ENCODE results near the gene SLC31A2.

SLC31A2 gene

GRCh38 chr9:113148372-113148705 lies 2.5 kb upstream of the SLC31A2 start:
- TF ChIP-seq POLR2AphosphoS5 (IDR thresholded peaks at IDR 0.05; ENCODE audit: low read depth, low read length) (no peak), FOXP2 (optimal IDR thresholded peaks at IDR 0.05; ENCODE audit: borderline replicate concordance, extremely low read depth, extremely low read length, insufficient read depth) (no peak), SIN3A (IDR thresholded peaks at IDR 0.05; ENCODE audit: borderline replicate concordance, insufficient read depth, low read length) (no peak), TAF1 (IDR thresholded peaks at IDR 0.05; ENCODE audit: borderline replicate concordance, insufficient read depth, low read length) (no peak)
- TF ChIP-seq, protein P1, sequence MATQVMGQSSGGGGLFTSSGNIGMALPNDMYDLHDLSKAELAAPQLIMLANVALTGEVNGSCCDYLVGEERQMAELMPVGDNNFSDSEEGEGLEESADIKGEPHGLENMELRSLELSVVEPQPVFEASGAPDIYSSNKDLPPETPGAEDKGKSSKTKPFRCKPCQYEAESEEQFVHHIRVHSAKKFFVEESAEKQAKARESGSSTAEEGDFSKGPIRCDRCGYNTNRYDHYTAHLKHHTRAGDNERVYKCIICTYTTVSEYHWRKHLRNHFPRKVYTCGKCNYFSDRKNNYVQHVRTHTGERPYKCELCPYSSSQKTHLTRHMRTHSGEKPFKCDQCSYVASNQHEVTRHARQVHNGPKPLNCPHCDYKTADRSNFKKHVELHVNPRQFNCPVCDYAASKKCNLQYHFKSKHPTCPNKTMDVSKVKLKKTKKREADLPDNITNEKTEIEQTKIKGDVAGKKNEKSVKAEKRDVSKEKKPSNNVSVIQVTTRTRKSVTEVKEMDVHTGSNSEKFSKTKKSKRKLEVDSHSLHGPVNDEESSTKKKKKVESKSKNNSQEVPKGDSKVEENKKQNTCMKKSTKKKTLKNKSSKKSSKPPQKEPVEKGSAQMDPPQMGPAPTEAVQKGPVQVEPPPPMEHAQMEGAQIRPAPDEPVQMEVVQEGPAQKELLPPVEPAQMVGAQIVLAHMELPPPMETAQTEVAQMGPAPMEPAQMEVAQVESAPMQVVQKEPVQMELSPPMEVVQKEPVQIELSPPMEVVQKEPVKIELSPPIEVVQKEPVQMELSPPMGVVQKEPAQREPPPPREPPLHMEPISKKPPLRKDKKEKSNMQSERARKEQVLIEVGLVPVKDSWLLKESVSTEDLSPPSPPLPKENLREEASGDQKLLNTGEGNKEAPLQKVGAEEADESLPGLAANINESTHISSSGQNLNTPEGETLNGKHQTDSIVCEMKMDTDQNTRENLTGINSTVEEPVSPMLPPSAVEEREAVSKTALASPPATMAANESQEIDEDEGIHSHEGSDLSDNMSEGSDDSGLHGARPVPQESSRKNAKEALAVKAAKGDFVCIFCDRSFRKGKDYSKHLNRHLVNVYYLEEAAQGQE (IDR thresholded peaks at IDR 0.05; ENCODE audit: insufficient read depth in 1 of 2, low read depth in 2 of 2, low read length in 2 of 2), result no peak

DNA sequence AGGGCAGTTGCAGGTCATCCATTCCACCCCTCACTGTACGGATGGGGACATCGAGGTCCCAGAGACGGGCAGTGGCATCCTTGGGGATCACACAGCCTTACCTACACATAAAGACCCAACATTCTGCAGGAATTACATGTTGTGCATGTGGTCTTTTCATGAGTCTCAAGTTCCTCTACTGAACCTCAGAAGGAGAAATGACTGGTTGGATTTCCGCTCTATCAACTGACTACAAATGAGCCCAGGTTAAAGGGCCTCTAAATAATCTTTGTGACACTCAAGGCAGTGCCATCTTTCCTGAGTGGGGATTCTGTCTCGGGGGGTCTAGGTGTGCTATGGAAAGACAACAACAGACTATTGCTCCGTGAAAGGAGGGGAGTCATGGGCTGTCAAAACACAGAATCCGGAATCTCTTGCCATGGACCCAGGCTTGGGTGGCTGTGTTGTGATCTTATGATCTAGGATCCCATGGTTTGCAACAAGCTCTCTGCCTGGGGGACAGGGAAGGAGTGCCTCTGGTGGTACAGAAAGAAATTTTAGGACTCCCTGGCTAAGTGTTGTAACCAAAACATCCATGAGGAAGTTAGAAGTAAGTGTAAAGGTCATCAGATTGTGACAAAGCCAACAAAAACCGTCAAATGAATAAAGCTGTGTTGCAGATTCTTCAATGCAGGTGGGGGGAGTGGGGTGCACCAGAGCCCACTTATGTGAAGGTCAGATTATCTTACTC lies 1.9 kb upstream of the SLC31A2 start:
- TF ChIP-seq, protein P1 (IDR thresholded peaks at IDR 0.05; ENCODE audit: insufficient read depth in 1 of 2, low read depth in 2 of 2, low read length in 2 of 2), result no peak
- TF ChIP-seq FOXP2 (optimal IDR thresholded peaks at IDR 0.05; ENCODE audit: borderline replicate concordance, extremely low read depth, extremely low read length, insufficient read depth) (no peak), SIN3A (IDR thresholded peaks at IDR 0.05; ENCODE audit: borderline replicate concordance, insufficient read depth, low read length) (no peak), POLR2AphosphoS5 (IDR thresholded peaks at IDR 0.05; ENCODE audit: low read depth, low read length) (no peak), TAF1 (IDR thresholded peaks at IDR 0.05; ENCODE audit: borderline replicate concordance, insufficient read depth, low read length) (no peak)

GRCh38 chr9:113151696-113152630 lies 1.2 kb downstream of the SLC31A2 start:
- TF ChIP-seq SIN3A (IDR thresholded peaks at IDR 0.05; ENCODE audit: borderline replicate concordance, insufficient read depth, low read length), result no peak
- TF ChIP-seq, protein P1 (IDR thresholded peaks at IDR 0.05; ENCODE audit: insufficient read depth in 1 of 2, low read depth in 2 of 2, low read length in 2 of 2), result no peak
- no peak for TF ChIP-seq FOXP2 (optimal IDR thresholded peaks at IDR 0.05; ENCODE audit: borderline replicate concordance, extremely low read depth, extremely low read length, insufficient read depth)

GRCh38 chr9:113152699-113153098 lies 1.9 kb downstream of the SLC31A2 start:
- TF ChIP-seq, protein P1 (IDR thresholded peaks at IDR 0.05; ENCODE audit: insufficient read depth in 1 of 2, low read depth in 2 of 2, low read length in 2 of 2), result no peak
- no peak for TF ChIP-seq POLR2AphosphoS5 (IDR thresholded peaks at IDR 0.05; ENCODE audit: low read depth, low read length)
- TF ChIP-seq TAF1 (IDR thresholded peaks at IDR 0.05; ENCODE audit: borderline replicate concordance, insufficient read depth, low read length), result no peak
- no peak for TF ChIP-seq SIN3A (IDR thresholded peaks at IDR 0.05; ENCODE audit: borderline replicate concordance, insufficient read depth, low read length)
- no peak for TF ChIP-seq FOXP2 (optimal IDR thresholded peaks at IDR 0.05; ENCODE audit: borderline replicate concordance, extremely low read depth, extremely low read length, insufficient read depth)

Measured in PFSK-1 (cell line).